ENCODE data around the gene RNU4-1. TPM values are rescaled to one million over a fixed set of nuclear protein-coding genes. Genes with fewer than 3 reads are reported as not detected.

The RNU4-1 gene
- total RNA-seq, 1 experiment from 2014 or later, result 1,565 TPM

- Histone ChIP-seq H3K27ac (ENCODE audit: low read length) (peak overlapping the region; percentile 91), H3K4me3 (ENCODE audit: low read depth in 2 of 2, low read length in 2 of 2) (peak overlapping the region; percentile 68 to 77), H3K36me3 (ENCODE audit: control insufficient read depth, insufficient read depth, low read length) (no peaks in the 10 kb centered on the region), H3K4me1 (ENCODE audit: control insufficient read depth, insufficient read depth, low read length) (peaks cover 4% of the 10 kb centered on the region; the same call in 1 of the 2 replicates), H3K27me3 (ENCODE audit: control insufficient read depth, insufficient read depth, low read length) (no peaks in the 10 kb centered on the region), H3K9me3 (ENCODE audit: control insufficient read depth, insufficient read depth, low read depth, low read length) (no peaks in the 10 kb centered on the region)
- DNase-seq (ENCODE audit: low read depth, low spot score) (no peak), ATAC-seq (no peak)
- BruUV-seq (replicated peaks), result TSS peak; percentile 99
- TF ChIP-seq POLR2AphosphoS5 (IDR thresholded peaks at IDR 0.05; ENCODE audit: low read depth, low read length), result no peak
- no peak for TF ChIP-seq TCF7L2 (IDR thresholded peaks at IDR 0.05; ENCODE audit: low read depth, low read length)
- TF ChIP-seq REST (IDR thresholded peaks at IDR 0.05; ENCODE audit: insufficient read depth in 1 of 2, low read depth in 2 of 2, low read length in 1 of 2), result no peak
- no peak for TF ChIP-seq CTCF (IDR thresholded peaks at IDR 0.05)
- no peak for TF ChIP-seq SIN3A (IDR thresholded peaks at IDR 0.05; ENCODE audit: borderline replicate concordance, insufficient read depth, low read depth, low read length)
- POLR2A ChIA-PET, result interaction anchor here (0.6 kb wide), 1 partner anchor 120 kb away, joined by 13 read pairs; no protein-coding TSS in a partner anchor
- intact Hi-C loops (cut with micrococcal nuclease; ENCODE audit: unreplicated experiment), result no loop called here
- in situ Hi-C loops (cut with HindIII; ENCODE audit: low pct_unique_long_range_greater_than_20kb, low sequenced_read_pairs), result no loop called here
- CTCF ChIA-PET, result interaction anchor here (0.9 to 1.4 kb wide), 2 partner anchors 14 to 21 kb away, joined by 6 to 9 read pairs; partner anchors contain the start of gene SIRT4
Measured at GRCh38 chr12:120316798-120317223, 23.8 kb upstream of the RNU4-1 start.

- BruUV-seq (replicated peaks), result TSS peak; percentile 47
- CTCF ChIA-PET, result interaction anchor here (2.3 kb wide), 1 partner anchor 12 kb away, joined by 10 read pairs; the partner anchor contains the start of gene SIRT4
- ATAC-seq, result no peak
Measured at GRCh38 chr12:120314220-120314619, 21.2 kb upstream of the RNU4-1 start.

More at GRCh38 chr12:120314220-120314619, 21.2 kb upstream of the RNU4-1 start:
- intact Hi-C loops (cut with micrococcal nuclease; ENCODE audit: unreplicated experiment) (no loop called here), in situ Hi-C loops (cut with HindIII; ENCODE audit: low pct_unique_long_range_greater_than_20kb, low sequenced_read_pairs) (no loop called here)
- TF ChIP-seq REST (IDR thresholded peaks at IDR 0.05; ENCODE audit: insufficient read depth in 1 of 2, low read depth in 2 of 2, low read length in 1 of 2), result no peak
- no peak for TF ChIP-seq SIN3A (IDR thresholded peaks at IDR 0.05; ENCODE audit: borderline replicate concordance, insufficient read depth, low read depth, low read length)
- no peak; the same call in 1 of the 2 replicates for TF ChIP-seq CTCF (IDR thresholded peaks at IDR 0.05)
- TF ChIP-seq POLR2AphosphoS5 (IDR thresholded peaks at IDR 0.05; ENCODE audit: low read depth, low read length), result no peak
- no peak for TF ChIP-seq TCF7L2 (IDR thresholded peaks at IDR 0.05; ENCODE audit: low read depth, low read length)
- Histone ChIP-seq H3K36me3 (ENCODE audit: control insufficient read depth, insufficient read depth, low read length) (no peaks in the 10 kb centered on the region), H3K27me3 (ENCODE audit: control insufficient read depth, insufficient read depth, low read length) (no peaks in the 10 kb centered on the region), H3K9me3 (ENCODE audit: control insufficient read depth, insufficient read depth, low read depth, low read length) (no peaks in the 10 kb centered on the region), H3K4me1 (ENCODE audit: control insufficient read depth, insufficient read depth, low read length) (peaks cover 4% of the 10 kb centered on the region; the same call in 1 of the 2 replicates), H3K4me3 (ENCODE audit: low read depth in 2 of 2, low read length in 2 of 2) (no peak overlapping the region), H3K27ac (ENCODE audit: low read length) (no peak overlapping the region)
- POLR2A ChIA-PET, result interaction anchor here (1.0 kb wide), 1 partner anchor 23 kb away, joined by 3 read pairs; no protein-coding TSS in a partner anchor
- no peak for DNase-seq (ENCODE audit: low read depth, low spot score)

Data from Panc1 (cell line).